Measurements from ENCODE around the gene NUMB.
A peak's percentile ranks its signal among the peaks of the same experiment; 100 is the strongest.

Gene NUMB

GRCh38 chr14:73457041-73457923, 1.1 kb downstream of the NUMB start:
- TF ChIP-seq CTCF (conservative IDR thresholded peaks at IDR 0.05) = no peak
- H3K27ac ChIP-seq = peak overlapping the region; percentile 91

- H3K27ac ChIP-seq = peak overlapping the region; percentile 91
- TF ChIP-seq CTCF (conservative IDR thresholded peaks at IDR 0.05) = no peak
These were observed 3.1 kb downstream of the NUMB start for GRCh38 chr14:73455294-73455693.

GRCh38 chr14:73452341-73453186, 5.8 kb downstream of the NUMB start:
- no peak for TF ChIP-seq CTCF (conservative IDR thresholded peaks at IDR 0.05)

GRCh38 chr14:73443758-73444157, 14.6 kb downstream of the NUMB start:
- no peak for TF ChIP-seq CTCF (conservative IDR thresholded peaks at IDR 0.05)
- no peak overlapping the region for H3K27ac ChIP-seq

More at GRCh38 chr14:73452341-73453186, 5.8 kb downstream of the NUMB start:
- no peak overlapping the region; the same call in 1 of the 2 replicates for H3K27ac ChIP-seq

- TF ChIP-seq CTCF (conservative IDR thresholded peaks at IDR 0.05) = no peak
- no peak overlapping the region for H3K27ac ChIP-seq
These were observed 17.1 kb downstream of the NUMB start for GRCh38 chr14:73441286-73441685.

GRCh38 chr14:73438993-73439392, 19.4 kb downstream of the NUMB start:
- H3K27ac ChIP-seq = no peak overlapping the region
- no peak for TF ChIP-seq CTCF (conservative IDR thresholded peaks at IDR 0.05)

GRCh38 chr14:73437206-73437605, 21.1 kb downstream of the NUMB start:
- TF ChIP-seq CTCF (conservative IDR thresholded peaks at IDR 0.05) = no peak
- no peak overlapping the region for H3K27ac ChIP-seq
